ENCODE measurements around the gene SYT8. TPM values are rescaled to one million over a fixed set of nuclear protein-coding genes. Genes with fewer than 3 reads are reported as not detected.

Gene SYT8
- total RNA-seq, 2 experiments from 2014 or later, result not detected

DNA sequence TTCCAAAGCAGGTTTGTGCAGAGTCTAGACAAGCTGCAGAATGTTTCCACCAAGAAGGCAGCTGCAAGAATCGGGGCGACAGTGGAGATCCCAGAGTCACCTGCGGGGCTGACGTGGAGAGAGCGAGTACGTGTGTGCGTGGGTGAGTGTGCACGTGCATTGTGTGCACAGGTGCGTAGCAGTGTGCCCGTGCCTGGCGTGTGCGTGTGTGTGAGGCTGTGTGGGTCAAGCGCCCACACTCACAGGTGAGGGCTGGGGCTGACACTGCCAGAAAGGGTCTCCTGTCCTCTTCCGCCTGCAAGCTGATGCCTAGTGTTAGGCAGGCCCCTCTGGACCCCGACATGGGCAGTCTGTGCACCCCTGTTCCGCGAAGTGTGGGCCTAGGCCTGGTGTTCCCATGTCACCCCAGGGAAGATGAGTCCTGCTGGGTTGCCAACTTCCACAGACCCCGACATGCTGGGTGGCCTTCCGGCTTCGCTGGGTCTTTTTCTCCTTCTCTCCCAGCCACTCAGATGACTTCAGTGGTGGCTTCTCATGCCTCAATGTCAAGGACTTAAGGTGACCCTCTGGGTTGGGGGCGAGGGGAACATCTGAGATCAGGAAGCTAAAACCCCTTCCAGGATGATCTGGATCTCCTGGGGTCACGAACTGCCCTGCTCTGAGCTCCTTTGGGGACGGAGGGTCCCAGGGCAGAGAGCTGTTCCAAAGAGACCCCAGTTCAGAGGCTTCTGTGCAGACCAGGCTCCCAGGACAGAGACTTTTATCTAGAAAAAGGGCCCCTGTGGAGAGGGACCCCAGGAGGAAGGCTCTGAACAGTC, 10.4 kb upstream of the SYT8 start:
- Histone ChIP-seq H3K9me3 (ENCODE audit: control insufficient read depth in 1 of 2, insufficient read depth in 1 of 2, low read length in 2 of 2) (peaks cover 0 to 5% of the 10 kb centered on the region in 2 experiments), H3K4me3 (ENCODE audit: low read length) (no peak overlapping the region), H3K36me3 (ENCODE audit: insufficient read depth, low read length) (no peaks in the 10 kb centered on the region), H3K27ac (ENCODE audit: low read depth in 1 of 2, low read length in 2 of 2) (no peak overlapping the region), H3K4me1 (ENCODE audit: insufficient read depth, low read length) (no peaks in the 10 kb centered on the region), H3K27me3 (ENCODE audit: control insufficient read depth in 1 of 2, insufficient read depth in 2 of 2, low read length in 2 of 2) (no peaks in the 10 kb centered on the region)
- CTCF ChIA-PET, result interaction anchor here (1.1 kb wide), 1 partner anchor 176 kb away, joined by 3 read pairs; no protein-coding TSS in a partner anchor
- intact Hi-C loops (cut with DNase I, micrococcal nuclease), result no loop called here
- no peaks in the 10 kb centered on the region for H3K36me3 Mint-ChIP-seq (ENCODE audit: low read depth)
- H3K9me3 Mint-ChIP-seq, result no peaks in the 10 kb centered on the region
- no peak for DNase-seq
- POLR2A ChIA-PET, result interaction anchor here (0.7 kb wide), 1 partner anchor 46 kb away, joined by 3 read pairs; no protein-coding TSS in a partner anchor
- H3K27me3 Mint-ChIP-seq, result no peaks in the 10 kb centered on the region
- TF ChIP-seq, protein P1, sequence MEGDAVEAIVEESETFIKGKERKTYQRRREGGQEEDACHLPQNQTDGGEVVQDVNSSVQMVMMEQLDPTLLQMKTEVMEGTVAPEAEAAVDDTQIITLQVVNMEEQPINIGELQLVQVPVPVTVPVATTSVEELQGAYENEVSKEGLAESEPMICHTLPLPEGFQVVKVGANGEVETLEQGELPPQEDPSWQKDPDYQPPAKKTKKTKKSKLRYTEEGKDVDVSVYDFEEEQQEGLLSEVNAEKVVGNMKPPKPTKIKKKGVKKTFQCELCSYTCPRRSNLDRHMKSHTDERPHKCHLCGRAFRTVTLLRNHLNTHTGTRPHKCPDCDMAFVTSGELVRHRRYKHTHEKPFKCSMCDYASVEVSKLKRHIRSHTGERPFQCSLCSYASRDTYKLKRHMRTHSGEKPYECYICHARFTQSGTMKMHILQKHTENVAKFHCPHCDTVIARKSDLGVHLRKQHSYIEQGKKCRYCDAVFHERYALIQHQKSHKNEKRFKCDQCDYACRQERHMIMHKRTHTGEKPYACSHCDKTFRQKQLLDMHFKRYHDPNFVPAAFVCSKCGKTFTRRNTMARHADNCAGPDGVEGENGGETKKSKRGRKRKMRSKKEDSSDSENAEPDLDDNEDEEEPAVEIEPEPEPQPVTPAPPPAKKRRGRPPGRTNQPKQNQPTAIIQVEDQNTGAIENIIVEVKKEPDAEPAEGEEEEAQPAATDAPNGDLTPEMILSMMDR (IDR thresholded peaks at IDR 0.05), result no peak
- H3K4me1 Mint-ChIP-seq (ENCODE audit: low read depth), result no peaks in the 10 kb centered on the region
- no peak overlapping the region for H3K27ac Mint-ChIP-seq
- H3K4me3 Mint-ChIP-seq, result no peak overlapping the region
- no peak for ATAC-seq (ENCODE audit: poor library complexity)

GRCh38 chr11:1825039-1825740, 9.6 kb upstream of the SYT8 start:
- H3K4me1 Mint-ChIP-seq (ENCODE audit: low read depth), result no peaks in the 10 kb centered on the region

GRCh38 chr11:1825785-1826451, 8.9 kb upstream of the SYT8 start:
- DNase-seq, result peak in 1 of 14 experiments; percentile 18
- Histone ChIP-seq H3K36me3 (ENCODE audit: insufficient read depth, low read length) (no peaks in the 10 kb centered on the region), H3K27ac (ENCODE audit: low read depth in 1 of 2, low read length in 2 of 2) (no peak overlapping the region), H3K4me1 (ENCODE audit: insufficient read depth, low read length) (no peaks in the 10 kb centered on the region), H3K9me3 (ENCODE audit: control insufficient read depth in 1 of 2, insufficient read depth in 1 of 2, low read length in 2 of 2) (peaks cover 0 to 5% of the 10 kb centered on the region in 2 experiments), H3K4me3 (ENCODE audit: low read length) (no peak overlapping the region), H3K27me3 (ENCODE audit: control insufficient read depth in 1 of 2, insufficient read depth in 2 of 2, low read length in 2 of 2) (peaks cover 0 to 6% of the 10 kb centered on the region in 2 experiments)
- Mint-ChIP-seq H3K4me3 (no peak overlapping the region), H3K4me1 (ENCODE audit: low read depth) (no peaks in the 10 kb centered on the region), H3K27me3 (no peaks in the 10 kb centered on the region), H3K36me3 (ENCODE audit: low read depth) (no peaks in the 10 kb centered on the region), H3K9me3 (no peaks in the 10 kb centered on the region), H3K27ac (no peak overlapping the region)
- POLR2A ChIA-PET, result no interaction called here
- CTCF ChIA-PET, result no interaction called here
- no peak for ATAC-seq (ENCODE audit: poor library complexity)
- intact Hi-C loops (cut with DNase I, micrococcal nuclease), result no loop called here
- TF ChIP-seq, protein P1 (IDR thresholded peaks at IDR 0.05), result no peak

More at GRCh38 chr11:1825039-1825740, 9.6 kb upstream of the SYT8 start:
- Histone ChIP-seq H3K27me3 (ENCODE audit: control insufficient read depth in 1 of 2, insufficient read depth in 2 of 2, low read length in 2 of 2) (peaks cover 0 to 6% of the 10 kb centered on the region in 2 experiments), H3K4me3 (ENCODE audit: low read length) (no peak overlapping the region), H3K36me3 (ENCODE audit: insufficient read depth, low read length) (no peaks in the 10 kb centered on the region), H3K9me3 (ENCODE audit: control insufficient read depth in 1 of 2, insufficient read depth in 1 of 2, low read length in 2 of 2) (peaks cover 0 to 5% of the 10 kb centered on the region in 2 experiments), H3K27ac (ENCODE audit: low read depth in 1 of 2, low read length in 2 of 2) (no peak overlapping the region), H3K4me1 (ENCODE audit: insufficient read depth, low read length) (no peaks in the 10 kb centered on the region)
- Mint-ChIP-seq H3K36me3 (ENCODE audit: low read depth) (no peaks in the 10 kb centered on the region), H3K27ac (no peak overlapping the region), H3K9me3 (no peaks in the 10 kb centered on the region), H3K27me3 (no peaks in the 10 kb centered on the region), H3K4me3 (no peak overlapping the region)
- CTCF ChIA-PET, result interaction anchor here (1.1 kb wide), 1 partner anchor 175 kb away, joined by 3 read pairs; no protein-coding TSS in a partner anchor
- TF ChIP-seq, protein P1 (IDR thresholded peaks at IDR 0.05), result no peak
- POLR2A ChIA-PET, result no interaction called here
- ATAC-seq (ENCODE audit: poor library complexity) (no peak), DNase-seq (peak in 1 of 14 experiments; percentile 42)
- intact Hi-C loops (cut with DNase I, micrococcal nuclease), result no loop called here

Data from CD4-positive, alpha-beta T cell (primary cell).